DMS153 treated with DMSO at 0.1 percent for 48 hours (cell line): Measurements from ENCODE around the gene LY6G6D.

Source experiments
- DNase-seq: peaks from one replicate; lab custom pipeline; 2025; ENCODE audit not compliant: unreplicated experiment; lab: John Stamatoyannopoulos, UW

The LY6G6D gene

GRCh38 chr6:31715022-31715958 is at the start of gene LY6G6D:
LY6G6D (plus strand) TSS chr6:31715348; CDS start chr6:31715356, 8 bp downstream.
- no peak for DNase-seq

GRCh38 chr6:31665501-31666336 is 49.4 kb upstream of the LY6G6D start, which contains the start of gene CSNK2B:
CSNK2B (plus strand) TSS chr6:31666080; CDS start chr6:31666832, 752 bp downstream.
- DNase-seq = peak; percentile 96

- DNase-seq = no peak
Observed at GRCh38 chr6:31666337-31666965, 48.7 kb upstream of the LY6G6D start.

- DNase-seq = no peak
Observed at GRCh38 chr6:31669676-31670075, 45.5 kb upstream of the LY6G6D start, which contains the start of gene LY6G5B. LY6G5B (plus strand) TSS chr6:31669976; CDS start chr6:31670951, 975 bp downstream.

GRCh38 chr6:31676322-31676903 is 38.7 kb upstream of the LY6G6D start:
- DNase-seq = no peak

GRCh38 chr6:31676904-31677303 is 38.2 kb upstream of the LY6G6D start:
- no peak for DNase-seq

- DNase-seq = no peak
Observed at GRCh38 chr6:31677955-31678354, 37.2 kb upstream of the LY6G6D start.

GRCh38 chr6:31680226-31681134 is 34.7 kb upstream of the LY6G6D start, which contains the start of gene LY6G5C:
LY6G5C (minus strand) TSS chr6:31681067; CDS start chr6:31680373, 694 bp downstream.
- peak; percentile 88 for DNase-seq

GRCh38 chr6:31681135-31681671 is 33.9 kb upstream of the LY6G6D start:
- peak; percentile 60 for DNase-seq

GRCh38 chr6:31683591-31683990 is 31.6 kb upstream of the LY6G6D start:
- DNase-seq = no peak

GRCh38 chr6:31686483-31686882 is 28.7 kb upstream of the LY6G6D start:
- no peak for DNase-seq

GRCh38 chr6:31687321-31687720 is 27.8 kb upstream of the LY6G6D start:
- DNase-seq = no peak

GRCh38 chr6:31687860-31688693 is 27.1 kb upstream of the LY6G6D start:
- no peak for DNase-seq

- no peak for DNase-seq
Observed at GRCh38 chr6:31689249-31690110, 25.7 kb upstream of the LY6G6D start.

GRCh38 chr6:31690231-31691077 is 24.7 kb upstream of the LY6G6D start:
- no peak for DNase-seq

- DNase-seq = no peak
Observed at GRCh38 chr6:31691078-31691463, 24.1 kb upstream of the LY6G6D start.
